NCI-H69 (cell line): Measurements from ENCODE around the gene TMEM164.

Experiments used
- DNase-seq: peaks from one replicate; lab custom pipeline; 2025; lab: John Stamatoyannopoulos, UW

Gene TMEM164

GRCh38 chrX:110003167-110004156, 548 bp downstream of the TMEM164 start:
- peak; percentile 59 for DNase-seq

- peak; percentile 54 for DNase-seq
Measured at GRCh38 chrX:110004215-110004614, 1.3 kb downstream of the TMEM164 start.

GRCh38 chrX:110004731-110005369, 1.9 kb downstream of the TMEM164 start:
- DNase-seq = peak; percentile 87

DNA sequence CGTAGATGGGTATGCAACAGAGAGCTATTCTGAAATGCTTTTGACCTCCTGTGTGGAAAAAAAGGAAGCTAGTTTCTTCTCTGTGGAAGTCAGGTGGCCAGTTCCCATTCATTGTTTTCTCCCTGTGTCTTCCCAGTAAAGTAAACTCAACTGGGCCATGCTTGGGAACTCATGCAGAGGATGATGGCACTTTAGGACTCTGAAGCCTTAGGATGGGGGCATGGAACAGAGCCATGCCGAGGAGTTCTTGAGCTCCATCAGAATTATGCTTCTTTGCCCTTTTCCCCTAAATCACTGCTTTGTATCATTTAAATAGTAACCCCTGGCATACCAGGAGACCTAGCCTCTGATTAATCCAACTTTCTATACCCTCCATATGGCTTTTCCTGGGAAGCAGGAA, 3.2 kb downstream of the TMEM164 start:
- DNase-seq = no peak

GRCh38 chrX:110006821-110007375, 4.0 kb downstream of the TMEM164 start:
- no peak for DNase-seq

GRCh38 chrX:110008011-110008635, 5.2 kb downstream of the TMEM164 start:
- peak; percentile 31 for DNase-seq

DNA sequence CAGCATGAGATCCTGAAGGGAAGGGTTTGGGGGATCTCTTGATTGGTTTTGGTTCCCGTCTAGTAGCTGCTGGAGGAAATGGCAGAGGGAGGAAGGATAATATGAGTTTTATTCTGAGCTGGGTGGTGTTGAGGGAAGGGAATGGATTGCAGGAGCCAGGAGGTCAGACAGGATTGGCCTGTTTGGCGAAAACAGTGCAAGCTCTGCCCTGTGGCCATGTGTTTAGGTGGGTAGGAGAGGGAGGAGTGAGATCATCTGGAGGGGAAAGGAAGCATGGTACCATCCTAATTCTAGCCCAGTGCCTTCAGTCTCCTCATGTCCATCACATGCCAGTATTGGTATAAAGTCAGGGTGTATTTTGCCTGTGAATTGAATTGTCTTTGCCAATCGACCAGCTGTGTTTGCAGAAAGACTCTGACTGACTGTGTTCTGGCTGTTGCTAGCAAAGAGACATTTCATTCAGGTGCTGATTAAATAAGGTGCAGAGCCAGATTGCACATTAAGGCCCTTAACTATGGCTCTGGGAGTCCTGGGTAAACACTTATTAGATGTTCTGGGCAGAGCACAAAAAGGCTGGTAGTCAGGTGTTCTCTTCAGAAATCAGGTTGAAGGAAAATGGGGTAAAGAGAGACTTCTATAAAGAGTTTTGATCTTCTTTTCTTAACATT, 10.0 kb downstream of the TMEM164 start:
- DNase-seq = peak; percentile 94

DNA sequence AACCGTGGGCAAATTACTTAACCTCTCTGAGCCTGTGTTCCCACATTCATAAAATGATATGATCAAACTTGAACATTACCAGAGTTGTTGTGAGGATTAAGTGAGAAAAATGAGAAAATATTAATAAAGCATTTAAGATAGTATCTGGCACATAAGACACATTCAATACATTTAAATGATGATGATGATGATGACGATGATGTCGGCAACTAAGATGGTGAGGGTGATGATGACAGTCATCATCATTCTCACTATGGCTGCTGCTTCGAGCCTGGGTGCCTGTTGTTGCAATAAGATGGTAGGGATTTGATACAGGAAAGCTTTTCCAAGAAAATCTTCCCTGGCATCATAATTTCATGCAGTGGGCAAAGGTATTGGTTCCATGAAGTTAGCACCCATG, 11.1 kb downstream of the TMEM164 start:
- DNase-seq = no peak

DNA sequence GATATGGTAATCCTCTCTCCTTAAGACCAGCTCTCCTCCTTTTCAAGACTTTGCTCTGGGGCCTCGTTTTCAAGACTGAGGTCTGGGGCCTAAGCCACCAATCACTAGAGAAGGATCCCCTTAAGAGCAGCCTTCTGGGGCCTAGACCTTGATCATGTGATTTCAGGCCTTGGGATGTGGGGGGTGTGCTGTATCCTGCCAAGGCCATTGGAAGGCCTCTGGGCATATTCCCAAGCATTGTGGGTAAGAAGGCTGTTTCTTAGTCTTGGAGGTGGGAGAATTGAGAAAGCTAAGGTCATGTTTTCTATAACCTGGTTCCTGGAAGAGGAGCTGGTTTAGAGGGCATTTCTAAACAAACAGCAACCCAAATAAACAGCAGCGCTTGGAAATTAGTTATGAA, 12.1 kb downstream of the TMEM164 start:
- no peak for DNase-seq

- no peak for DNase-seq
Measured at GRCh38 chrX:110015915-110016314, 13.0 kb downstream of the TMEM164 start.

DNA sequence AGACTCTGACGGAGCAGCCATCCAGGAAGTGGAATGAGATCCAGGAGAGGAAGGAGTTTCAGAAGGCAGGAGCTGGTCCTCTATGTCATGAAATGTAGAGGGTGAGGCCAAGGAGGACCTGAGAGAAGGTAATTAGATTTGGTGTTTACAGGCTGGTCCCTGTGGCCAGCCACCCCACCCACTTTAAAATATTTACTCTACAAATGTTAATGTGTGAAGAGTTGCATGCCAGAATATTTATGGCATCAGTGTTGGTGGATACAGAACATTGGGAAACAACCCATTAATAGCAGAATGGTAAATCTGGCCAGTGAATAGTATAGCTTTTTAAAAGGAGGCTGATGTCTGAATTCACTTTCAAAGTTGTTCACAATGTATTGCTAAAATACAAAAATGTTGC, 17.6 kb downstream of the TMEM164 start:
- no peak for DNase-seq

DNA sequence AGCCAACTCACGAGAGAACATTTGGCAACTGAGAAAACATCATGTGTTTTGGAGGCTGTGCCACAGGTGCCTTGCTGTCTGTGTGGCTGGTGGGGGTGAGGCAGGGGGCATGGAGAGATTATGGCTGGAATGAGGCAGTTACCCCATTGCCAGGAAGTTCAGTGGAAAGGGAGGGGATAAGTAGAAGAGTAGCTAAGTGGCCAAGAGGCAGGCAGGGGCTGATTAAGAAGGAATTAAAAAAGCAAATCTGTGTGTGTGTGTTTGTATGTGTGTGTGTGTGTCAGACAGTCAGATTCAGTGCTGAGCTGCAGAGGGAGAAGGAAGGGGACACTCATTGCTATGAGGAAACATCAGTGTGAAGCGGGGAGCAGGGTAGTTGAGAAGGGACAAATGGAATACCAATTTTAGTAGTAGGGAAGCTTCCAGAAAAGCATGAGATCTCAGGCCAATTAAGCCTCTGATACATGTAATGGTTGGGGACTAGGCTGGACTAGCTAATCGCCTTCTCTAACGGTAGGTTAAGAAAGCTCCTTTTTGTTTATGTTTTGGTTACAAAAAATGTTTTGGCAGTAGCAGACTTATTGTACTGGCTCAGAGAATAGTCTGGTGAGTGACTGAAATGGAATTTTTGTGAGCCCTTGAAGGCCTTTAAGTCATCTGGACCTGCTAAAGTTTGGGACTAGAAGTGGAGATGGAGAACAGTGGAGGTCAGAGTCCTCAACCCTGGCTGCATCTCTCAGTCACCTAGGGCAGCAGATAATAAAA, 18.5 kb downstream of the TMEM164 start:
- DNase-seq = peak; percentile 71

- DNase-seq = peak; percentile 75
Measured at GRCh38 chrX:110022599-110023448, 19.9 kb downstream of the TMEM164 start.

DNA sequence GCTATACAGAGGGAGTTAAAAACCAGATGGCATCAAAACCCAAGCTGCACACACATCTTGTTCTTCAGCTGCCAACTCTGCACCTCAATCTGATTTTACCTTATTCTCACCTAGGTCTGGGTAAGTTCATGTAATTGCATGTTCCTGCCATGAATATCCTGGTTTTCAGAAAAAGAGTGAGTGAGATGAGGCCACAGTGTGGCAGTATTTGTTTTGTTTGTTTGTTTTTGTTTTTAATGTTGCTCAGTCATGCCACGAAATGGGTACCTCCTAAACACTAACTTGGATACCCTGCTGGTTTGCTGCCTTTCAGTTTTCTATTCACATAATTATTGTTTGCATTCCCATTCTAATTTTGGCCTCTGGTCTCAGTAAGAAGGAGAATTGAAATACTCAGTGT, 22.5 kb downstream of the TMEM164 start:
- peak; percentile 83 for DNase-seq

GRCh38 chrX:110026099-110026844, 23.4 kb downstream of the TMEM164 start:
- peak; percentile 90 for DNase-seq

DNA sequence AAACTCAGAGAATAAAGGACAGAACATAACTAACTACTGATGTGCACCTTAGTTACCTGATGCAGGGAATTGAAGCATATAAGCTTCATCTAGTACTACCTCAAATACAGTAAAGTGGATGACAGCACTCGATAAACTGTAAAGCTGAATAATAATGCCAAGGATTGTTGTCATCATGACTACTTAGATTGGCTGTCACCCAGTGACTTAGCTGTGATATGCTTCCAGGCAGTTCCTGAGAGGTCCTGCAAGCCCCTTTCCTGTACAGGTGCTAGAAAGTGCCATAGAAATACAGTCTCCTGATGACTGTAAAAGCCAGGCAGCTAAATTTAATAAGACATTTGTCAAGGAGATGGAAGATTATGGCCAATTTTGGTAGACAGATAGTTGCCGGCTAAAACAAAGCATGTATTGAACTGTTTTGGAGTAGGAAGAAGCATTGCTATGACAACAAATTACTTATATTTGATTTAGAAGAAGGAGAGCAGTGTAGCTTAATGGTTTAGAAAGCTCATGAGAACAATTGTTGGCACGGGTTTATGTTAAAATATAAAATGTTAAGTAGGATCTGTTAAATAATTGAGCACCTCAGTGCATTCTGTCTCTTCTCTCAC, 29.7 kb downstream of the TMEM164 start:
- DNase-seq = peak; percentile 29

GRCh38 chrX:110034036-110034435, 31.1 kb downstream of the TMEM164 start:
- no peak for DNase-seq

GRCh38 chrX:110036162-110037033, 33.5 kb downstream of the TMEM164 start:
- DNase-seq = no peak
